Stimulated activated CD8-positive, alpha-beta memory T cell treated with anti-CD3 and anti-CD28 coated beads, Interleukin-7, amount 100 ng/mL, for 24 hours (primary cell): ENCODE data around the gene JUP.
"Not testable (repeated sequence)": the region's sequence is repeated elsewhere in the genome, so short reads cannot be mapped to it uniquely, and the experiment has no call there.

ENCODE experiments used
- DNase-seq: peaks from one replicate; pipeline ENCODE4 v3.0.0-alpha.2; 2020; ENCODE audit warnings: low read depth

JUP gene

DNA sequence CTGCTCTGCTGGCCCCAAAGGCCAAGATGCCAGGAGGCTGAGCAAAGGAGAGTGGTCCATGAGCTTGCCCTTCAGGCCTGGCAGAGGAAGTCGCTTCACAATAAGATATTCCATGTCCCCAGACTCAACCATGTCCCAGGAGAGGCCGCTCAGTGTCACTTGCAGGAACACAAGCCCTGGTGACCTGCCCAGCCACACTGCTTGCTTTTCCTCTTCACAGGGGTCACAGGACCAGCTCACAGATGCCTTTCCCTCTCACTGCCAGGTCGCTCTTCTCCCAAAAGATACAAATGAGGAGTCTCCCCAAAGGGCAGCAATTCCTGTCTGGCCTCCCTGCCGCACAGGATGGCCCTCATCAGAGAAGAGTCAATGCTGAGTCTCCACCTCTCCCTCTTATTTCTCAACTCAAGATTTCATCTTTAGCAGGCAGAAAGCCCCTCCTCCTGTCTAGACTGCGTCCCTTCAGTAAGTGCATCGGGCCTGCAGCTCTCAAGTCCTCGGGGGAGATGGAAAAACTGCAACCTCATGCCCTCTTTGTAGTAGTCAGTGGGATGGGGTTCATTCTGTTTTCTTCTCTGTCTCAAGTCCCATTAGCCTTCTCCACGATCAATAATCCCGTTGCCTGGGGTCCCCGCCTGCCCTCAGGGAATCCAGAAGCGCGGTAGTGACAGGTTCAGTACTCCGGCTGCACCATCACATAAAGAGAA lies 5.0 kb downstream of the JUP start:
- DNase-seq = no peak

DNA sequence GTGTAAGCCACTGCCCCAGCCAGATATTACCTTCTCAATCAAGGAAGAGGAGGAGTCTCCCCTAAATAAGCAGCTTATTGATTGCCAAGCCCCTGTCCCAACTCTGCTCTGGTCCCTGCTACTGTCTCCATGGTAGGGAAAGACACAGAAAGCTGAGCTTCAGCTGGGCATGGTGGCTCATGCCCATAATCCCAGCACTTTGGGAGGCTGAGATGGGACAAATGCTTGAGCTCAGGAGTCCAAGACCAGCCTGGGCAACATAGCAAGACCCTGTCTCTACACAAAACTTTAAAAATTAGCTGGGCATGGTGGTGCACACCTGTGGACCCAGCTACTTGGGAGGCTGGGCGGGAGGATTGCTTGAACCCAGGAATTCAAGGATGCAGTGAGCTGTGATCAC lies 6.6 kb downstream of the JUP start:
- DNase-seq = no peak

DNA sequence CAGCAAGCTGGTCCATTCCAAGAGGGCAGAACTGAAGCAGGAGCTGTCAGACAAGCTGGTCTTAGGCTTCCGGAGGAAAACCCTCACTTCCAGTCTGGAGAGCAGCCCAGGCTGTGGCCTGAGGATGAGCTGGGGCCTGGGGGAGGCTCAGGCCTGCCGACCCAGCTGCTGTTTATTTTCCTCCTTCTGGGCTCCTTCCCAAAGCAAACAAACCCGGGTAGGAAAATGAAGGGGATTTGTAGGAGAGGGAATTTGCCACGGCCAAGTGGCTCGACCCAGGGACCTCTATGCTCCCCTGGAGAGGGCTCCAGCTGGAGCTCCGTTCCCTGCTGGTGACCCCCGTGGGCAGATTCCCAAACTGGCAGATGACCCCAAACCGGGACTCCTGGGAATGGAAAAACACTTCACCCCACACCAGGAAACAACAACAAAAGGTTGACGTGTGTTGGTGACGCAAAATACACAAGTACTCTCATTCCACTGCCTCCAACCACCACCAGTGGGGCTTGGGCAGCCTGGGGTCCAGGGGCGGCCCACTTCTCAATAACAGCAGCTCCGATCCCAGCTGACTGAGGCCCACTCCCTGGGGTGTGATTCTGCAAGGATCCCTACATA lies 8.8 kb downstream of the JUP start:
- no peak for DNase-seq

DNA sequence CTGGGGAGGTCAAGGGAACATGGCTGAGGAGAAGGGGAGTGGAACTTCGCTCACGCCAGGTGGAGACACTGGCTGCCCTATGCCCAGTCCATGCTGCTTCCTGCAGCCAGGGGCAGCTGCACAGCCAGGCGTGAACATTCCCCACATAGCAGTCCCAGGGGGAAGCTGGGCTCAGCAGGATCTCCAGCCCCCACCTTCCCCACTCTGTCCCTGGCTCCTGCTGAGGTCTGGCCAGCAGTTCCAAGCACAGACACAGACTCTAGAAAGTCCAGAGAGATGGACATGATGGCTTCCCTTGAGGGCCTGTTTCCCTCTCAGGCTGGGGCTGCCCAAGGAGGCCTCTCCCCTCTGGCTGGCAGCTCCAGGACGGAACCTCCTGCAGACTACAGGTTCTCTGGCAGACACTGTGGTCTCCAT lies 9.3 kb downstream of the JUP start:
- DNase-seq = no peak

DNA sequence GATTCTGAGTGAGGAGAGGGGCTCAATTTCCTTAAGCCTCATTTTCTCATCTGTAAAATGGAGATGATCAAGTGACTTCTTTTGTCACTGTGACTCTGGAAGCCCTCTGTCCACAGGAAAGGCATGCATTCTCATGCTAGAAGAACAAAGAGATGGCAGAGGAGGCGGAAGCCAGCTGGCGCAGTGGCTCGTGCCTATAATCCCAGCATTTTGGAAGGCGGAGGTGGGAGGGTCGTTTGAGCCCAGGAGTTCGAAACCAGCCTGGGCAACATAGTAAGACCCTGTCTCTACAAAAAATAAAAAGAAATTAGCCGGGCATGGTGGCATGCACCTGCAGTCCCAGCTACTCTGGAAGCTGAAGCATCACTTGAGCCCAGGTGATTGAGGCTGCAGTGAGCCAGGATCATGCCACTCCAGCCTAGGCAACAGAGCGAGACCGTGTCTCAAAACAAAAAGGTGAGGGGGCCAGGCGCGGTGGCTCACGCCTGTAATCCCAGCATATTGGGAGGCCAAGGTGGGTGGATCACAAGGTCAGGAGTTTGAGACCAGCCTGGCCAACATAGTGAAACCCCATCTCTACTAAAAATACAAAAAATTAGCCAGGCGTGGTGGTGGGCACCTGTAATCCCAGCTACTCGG lies 10.1 kb downstream of the JUP start:
- not testable (repeated sequence) for DNase-seq

DNA sequence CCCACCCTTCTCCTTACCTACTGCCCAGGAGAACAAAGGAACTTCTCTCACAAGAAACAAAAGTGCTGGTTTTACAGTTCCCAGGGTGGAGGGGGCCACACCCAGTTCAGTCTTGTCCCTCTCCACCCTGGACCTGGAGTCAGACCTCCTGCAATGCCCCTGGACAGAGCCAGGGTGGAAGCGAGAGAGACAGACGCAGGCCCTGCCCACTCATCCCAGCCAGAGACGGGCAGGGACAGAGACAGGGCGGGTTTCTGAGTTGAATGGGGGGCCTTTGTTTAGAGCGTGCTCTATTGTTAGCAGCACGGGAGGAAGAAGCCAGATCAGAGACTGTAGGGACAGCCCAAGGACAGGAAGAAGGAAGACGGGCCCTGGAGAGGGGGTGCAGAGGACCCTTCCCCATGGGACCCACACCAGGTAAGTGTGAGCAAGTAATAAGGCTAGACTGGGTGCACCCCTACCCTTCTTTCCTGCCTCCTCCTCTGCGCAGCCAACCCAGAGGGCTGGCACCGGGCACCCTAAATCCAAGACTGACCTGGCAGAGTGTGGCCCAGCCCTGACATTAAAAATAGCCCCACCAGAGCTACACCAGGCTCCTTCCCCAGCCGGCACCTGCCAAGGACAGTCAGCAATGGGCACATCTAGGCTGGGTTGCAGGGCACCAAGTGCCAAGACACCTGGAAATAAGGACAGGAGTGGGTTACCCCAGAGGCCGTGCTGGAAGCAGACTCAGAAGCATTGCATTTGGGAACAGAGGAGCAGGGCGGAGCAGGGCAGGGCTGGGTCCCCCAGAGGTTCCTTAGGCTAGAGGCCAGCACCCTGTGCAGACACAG lies 10.9 kb downstream of the JUP start:
- DNase-seq = no peak

DNA sequence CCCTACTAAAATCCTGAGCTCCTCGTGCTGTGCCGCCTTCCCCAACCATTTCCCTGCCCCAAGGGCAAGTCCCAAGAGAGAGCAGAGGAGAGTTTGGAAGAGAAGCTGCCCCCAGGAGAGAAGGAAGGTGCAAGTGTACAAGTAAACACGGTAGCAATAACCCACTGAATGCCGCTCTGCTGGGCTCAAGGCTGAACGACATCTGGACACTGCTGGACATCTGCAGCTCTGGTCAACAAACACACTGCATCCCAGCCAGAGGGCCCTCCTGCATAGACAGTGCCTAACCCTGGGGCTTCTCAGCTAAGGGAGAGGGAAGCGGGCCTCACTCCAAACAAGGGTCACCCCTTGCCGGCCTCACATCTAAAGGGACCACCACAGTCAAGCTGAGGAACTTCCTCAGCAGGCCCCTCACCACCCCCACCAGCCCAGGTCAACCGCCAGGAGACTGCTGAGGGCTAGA lies 12.7 kb downstream of the JUP start:
- DNase-seq = no peak

DNA sequence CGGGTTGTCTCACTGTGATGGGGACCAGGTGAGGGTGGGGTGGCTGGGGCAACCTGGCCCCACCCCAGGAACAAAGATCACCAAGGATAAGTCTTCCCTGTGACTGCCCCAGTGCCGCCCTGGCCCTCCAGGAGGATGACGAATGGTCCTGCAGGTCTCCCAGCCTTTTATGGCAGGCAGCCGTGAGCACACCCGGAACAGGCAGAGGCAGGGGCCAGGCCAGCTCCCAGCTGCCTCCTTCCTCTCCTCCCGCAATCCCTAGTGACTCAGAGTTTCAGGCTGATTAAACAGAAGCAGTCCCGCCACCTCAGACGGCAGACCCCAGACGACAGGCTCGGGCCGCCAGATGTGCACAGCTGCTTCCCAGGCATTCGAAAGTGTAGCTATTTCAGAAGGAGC lies 13.3 kb downstream of the JUP start:
- no peak for DNase-seq

DNA sequence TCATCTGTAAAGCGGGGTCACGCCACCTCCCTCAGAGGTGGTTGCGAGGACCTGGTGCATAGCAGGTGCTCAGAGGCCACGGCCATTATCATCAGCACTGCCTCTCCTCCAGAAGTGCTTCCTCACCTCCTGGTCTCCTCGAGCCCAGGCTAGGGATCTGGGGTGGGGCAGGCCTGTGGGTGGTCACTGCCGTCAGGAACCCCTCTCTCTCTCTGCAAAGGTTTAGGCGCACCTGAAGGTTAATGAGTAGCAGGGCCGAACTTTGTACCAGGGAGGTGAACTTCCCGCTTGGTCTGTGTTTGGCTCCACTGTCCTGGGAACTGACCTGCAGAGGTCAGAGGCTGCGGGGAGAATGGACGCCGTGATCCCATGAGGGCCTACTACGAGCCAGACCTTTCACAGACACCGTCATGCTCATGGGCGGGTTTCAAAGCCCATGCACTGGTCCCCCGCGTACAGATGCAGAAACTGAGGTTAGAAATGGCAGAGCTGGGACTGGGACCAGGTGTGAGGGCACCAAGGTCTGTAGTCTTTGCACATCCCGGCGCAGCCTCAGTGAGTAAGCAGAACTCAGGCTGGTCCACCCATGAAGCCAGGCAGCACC lies 13.8 kb downstream of the JUP start:
- DNase-seq = no peak

DNA sequence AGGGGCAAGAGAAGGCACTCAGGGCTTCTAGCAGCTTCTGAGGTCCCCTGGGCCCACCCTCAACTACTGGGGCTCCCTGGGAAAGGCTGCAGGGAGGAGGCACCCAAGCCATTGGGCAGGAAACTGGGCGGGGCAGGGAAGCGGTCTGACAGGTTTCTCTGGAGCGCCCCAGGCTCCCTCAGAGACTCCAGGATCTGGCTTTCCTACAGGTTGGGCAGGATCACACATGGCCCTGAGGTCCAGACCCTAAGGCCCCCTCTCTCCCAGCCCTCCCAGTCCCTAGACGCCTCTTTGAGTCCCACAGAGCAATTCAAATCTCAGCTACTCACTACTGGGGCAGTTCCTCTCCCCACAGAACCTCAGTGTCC lies 14.3 kb downstream of the JUP start:
- no peak for DNase-seq

DNA sequence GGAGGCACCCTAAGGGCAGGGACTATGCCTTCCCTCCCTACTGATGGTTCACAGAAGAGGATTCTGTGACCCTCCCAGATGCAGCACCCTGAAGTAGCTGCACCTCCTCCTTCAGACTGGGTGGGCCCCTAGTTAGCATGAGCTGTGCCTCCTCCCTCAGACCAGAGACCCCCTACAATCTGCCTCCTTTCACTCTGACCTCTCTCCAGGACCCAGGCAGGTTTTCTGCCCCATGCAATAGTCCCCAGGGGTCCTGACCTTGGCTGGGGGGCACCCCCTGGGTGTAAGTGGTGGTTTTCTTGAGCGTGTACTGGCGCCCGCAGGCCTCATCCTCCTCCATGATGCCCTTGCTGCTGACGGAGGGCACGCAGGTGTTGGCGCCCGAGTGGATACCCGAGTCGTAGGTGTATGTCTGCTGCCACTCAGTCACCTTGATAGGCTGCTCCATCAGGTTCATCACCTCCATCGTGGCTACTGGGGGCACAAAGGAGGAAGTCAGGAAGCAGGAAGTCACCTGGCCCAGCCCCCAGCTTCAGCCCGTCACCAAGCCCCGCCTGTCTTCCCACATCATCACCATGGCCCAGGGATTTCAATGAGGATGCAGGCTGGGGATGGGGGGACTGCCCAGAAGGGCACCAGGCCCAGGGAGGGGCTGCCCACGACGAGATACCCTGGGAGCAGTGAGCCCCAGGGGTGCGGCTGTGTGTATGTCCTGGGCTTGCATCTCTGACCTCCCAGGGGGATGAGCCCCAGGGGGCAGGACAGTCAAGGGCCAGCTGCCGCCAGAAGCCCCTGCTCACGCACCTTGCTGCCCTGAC lies 14.9 kb downstream of the JUP start:
- no peak for DNase-seq

DNA sequence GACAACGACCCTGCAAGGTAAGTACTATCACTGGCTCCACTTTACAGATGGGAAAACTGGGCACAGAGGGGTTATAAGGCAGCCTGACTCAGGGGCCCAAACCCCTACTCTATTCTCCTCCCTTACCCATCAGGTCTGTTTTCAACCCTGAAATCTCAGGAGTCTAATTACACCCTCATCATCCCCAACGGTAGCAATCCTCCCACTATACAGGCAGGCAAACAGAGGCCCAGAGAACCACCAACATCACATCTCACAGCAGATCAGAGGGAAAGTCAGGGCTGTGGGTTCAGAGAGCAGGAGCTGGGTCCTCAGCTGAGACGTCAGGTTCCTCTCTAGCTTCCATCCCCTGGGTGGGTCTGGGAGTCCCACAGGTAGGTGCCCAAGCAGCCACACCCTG lies 16.5 kb downstream of the JUP start:
- DNase-seq = no peak

DNA sequence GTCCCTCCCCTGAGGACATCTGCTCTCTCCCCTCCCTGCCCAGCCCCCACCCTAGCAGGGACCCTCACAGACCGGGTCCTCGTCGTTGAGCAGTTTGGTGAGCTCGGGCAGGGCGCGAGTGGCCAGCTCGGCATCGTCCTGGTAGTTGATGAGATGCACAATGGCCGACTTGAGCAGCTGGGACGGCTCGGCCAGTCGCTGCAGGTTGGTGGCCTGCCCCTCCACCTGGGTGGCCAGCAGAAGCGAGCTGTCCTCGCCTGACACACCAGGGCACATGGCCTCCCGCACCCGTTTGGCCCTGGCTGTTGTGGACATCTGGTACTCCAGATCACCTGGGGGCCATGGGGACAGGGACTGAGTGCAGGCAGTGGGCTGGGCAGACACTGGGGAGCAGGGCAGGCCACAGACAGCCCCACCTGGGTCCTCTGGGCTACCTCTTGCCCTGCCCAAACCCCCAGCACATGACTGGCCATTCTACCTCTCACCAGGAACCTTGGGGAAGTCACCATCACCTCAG lies 17.1 kb downstream of the JUP start:
- no peak for DNase-seq

DNA sequence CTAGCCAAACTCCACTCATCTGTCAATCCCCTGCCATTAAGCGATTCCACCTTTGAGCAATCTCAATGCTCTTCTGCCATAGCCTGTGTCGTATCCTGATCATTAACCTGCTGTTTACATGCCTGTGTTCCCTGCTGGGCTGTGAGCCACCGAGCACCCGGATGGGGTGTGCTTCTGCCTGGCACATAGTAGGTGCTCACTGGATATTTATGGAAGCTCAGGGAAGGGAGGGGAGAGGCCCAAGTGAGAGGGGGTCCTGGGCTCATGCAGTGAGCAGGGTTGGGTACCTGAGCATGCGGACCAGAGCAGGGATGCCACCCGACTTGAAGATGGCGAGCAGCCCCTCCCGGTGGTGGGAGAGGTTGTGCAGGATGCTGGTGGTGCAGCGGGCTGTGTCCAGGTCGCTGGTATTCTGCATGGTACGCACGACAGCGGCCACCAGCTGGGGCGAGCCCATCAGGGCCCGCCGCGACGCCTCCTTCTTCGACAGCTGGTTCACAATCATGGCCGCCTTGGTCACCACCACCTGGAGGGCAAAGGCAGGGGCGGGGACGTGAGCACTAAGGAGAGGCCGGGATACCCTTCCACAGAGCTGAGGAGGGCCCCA lies 17.7 kb downstream of the JUP start:
- no peak for DNase-seq

DNA sequence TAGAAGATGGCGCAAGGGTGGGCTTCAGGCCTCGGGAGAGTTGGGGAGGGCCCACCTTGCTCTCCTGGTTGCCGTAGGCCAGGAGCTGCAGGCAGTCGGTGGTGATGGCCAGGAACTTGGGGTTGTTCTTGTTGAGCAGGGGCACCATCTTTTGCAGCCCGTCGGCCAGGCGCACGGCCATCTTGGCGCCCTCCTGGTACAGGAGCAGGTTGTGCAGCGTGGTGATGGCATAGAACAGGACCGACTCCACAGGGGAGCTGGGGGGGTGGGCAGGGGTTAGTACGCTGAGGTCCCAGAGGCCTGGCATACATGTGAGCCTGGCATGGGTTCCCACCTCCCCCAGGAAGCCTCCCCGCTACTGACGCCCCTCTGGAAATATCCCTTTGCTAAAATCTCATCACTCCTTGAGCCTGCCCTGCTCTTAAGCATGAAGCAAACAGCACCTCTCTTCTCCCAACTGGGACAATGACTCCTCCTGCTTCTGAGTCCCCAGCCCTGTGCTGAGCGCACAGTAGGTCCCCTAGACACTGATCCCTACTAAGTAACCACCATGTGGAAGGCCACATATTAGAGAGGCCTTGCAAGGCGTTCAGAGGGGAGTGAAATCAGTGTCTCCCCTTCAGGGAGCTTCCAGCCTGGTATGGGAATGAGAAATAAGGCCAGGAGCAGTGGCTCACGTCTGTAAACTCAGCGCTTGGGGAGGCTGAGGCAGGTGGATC lies 19.0 kb downstream of the JUP start:
- no peak for DNase-seq

DNA sequence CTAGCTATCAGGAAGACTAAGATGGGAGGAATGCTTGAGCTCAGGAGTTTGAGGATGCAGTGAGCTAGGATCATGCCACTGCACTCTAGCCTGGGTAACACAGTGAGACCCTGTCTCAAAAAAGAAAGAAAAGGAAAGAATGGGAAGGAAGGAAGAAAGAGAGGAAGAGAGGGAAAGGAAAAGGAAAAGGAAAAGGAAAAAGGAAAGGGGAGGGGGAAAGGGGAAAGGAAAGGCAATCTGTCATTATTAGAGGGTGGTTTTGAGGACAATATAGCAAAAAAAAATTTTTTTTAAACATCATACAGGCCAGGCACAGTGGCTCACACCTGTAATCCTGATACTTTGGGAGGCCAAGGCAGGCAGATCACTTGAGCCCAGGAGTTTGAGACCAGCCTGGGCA lies 20.4 kb downstream of the JUP start:
- DNase-seq = no peak

DNA sequence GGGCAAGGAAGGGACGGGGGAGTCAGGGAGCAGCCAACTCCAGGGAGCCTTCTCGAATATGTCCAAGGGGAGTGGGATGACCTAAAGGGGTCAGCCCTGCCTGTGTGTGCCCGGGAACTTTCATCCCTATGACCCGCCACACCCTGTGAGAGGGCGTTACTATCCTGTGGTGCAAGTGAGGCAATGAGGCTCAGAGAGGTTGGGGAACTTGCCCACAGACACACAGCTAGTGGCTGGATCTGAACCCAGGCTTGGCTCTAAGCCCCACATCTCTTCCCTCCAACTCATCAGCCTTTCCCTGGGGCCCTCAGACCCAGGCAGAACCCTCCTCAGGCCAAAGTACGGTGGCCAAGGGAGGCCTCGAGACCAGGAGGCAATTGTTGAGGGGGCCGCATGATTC lies 23.2 kb downstream of the JUP start:
- DNase-seq = no peak

DNA sequence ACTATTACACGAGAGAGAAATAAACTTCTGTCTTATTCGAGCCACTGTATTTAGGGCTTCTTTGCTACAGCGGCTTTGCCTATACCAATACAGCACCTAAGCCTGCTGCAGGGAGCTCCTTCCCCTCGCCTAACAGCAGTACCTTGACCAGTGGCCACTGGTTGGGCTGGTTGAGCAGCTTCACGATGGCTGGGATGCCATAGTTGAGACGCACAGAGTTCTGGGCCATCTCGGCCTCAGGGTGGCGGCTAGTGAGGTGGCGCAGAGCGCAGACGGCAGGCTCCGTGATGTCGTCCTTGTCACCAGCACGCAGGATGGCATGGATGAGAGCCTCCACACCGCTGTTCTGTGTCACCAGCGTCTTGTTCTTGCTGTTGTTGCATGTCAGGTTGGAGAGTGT lies 23.7 kb downstream of the JUP start:
- DNase-seq = no peak

DNA sequence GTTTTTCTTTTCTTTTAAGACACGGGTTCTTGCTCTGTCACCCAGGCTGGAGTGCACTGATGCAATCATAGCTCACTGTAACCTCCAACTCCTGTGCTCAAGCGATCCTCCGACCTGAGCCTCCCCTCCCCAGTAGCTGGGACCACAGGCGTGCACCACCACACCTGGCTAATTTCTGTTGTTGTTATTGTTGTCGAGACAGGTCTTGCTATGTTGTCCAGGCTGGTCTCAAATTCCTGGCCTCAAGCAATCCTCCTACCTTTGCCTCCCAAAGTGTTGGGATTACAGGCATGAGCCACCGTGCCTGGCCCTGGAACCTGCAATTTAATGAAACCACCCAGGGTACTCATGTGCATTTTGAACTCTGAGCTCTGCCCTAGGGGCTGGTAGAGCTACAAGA lies 24.1 kb downstream of the JUP start:
- DNase-seq = no peak

DNA sequence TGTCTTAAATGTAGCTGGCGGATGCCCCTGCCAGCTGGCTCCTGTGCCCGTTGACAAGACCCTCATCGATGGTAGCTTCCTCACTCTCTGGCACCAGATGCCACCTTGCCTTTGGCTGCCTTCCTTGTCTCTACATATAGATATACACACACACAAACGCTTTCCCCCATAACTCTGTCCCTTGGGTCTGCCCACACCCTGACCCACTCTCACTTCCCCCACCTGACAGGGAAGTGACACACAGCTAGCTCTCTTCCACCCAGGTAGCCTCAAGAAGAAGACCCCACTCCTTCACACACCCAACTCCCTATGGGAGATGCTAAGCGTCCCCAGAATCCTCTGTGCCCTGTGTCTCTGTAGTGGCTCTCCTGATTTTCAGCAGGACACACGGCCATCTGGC lies 25.6 kb downstream of the JUP start:
- no peak for DNase-seq
